GM19240 (cell line): ENCODE measurements around the gene PKN1.
A peak's percentile ranks its signal among the peaks of the same experiment; 100 is the strongest.
"Not testable (repeated sequence)": the region's sequence is repeated elsewhere in the genome, so short reads cannot be mapped to it uniquely, and the experiment has no call there.

Experiments
- DNase-seq: peaks from one replicate; pipeline ENCODE4 v3.0.0; 2011; ENCODE audit warnings: low spot score; ENCODE audit not compliant: insufficient read length

Gene PKN1

DNA sequence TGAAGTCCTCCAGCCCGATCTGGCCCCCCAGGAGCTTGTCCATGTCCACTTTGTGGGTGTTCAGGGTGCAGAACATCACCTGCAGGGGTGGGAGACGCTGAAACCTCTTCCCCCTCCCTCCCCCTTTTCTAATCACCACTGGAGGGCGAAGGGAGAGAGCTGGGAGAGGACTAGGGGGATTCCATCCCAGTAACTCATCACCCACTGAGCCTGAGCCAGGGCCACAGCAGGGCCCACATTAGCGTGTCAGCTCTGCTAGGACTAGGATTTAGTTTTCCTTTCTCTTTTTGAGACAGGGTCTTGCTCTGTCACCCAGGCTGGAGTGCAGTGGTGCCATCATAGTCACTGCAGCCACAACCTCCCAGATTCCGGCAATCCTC lies 47.6 kb downstream of the PKN1 start:
- DNase-seq: no peak

DNA sequence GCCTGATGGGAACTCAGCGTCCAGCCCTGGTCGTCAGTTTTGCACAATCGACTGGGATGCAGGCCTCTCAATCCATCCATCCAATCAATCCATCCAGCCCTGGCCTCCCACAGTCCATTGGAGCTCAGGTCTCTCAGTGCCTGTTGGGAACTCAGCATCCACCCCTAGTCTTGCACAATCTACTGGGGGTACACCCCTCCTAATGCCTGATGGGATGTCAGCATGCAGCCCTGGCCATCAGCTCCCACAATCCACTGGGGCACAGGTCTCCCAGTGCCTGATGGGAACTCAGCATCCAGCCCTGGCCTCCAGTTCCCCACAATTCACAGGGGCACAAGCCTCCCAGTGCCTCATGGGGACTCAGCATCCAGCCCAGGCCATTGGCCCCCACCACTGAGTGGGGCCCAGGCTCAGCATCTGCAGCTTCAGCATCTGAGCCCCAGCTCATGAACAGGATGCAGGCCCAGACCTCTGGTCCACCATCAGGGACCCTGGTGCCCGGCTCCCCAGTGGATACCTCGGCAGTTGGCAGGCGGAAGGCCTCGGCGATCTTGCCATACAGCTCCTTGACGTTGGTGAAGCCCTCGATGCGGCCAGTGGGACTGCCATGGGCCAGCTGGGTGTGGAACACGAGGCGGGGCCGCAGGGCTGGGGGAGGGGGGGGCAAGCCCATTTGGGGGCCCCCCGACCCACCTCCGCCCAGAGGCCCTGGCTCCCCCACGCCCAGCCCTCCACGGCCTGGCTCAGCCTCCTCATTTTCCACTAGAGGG lies 49.3 kb downstream of the PKN1 start:
- no peak for DNase-seq

DNA sequence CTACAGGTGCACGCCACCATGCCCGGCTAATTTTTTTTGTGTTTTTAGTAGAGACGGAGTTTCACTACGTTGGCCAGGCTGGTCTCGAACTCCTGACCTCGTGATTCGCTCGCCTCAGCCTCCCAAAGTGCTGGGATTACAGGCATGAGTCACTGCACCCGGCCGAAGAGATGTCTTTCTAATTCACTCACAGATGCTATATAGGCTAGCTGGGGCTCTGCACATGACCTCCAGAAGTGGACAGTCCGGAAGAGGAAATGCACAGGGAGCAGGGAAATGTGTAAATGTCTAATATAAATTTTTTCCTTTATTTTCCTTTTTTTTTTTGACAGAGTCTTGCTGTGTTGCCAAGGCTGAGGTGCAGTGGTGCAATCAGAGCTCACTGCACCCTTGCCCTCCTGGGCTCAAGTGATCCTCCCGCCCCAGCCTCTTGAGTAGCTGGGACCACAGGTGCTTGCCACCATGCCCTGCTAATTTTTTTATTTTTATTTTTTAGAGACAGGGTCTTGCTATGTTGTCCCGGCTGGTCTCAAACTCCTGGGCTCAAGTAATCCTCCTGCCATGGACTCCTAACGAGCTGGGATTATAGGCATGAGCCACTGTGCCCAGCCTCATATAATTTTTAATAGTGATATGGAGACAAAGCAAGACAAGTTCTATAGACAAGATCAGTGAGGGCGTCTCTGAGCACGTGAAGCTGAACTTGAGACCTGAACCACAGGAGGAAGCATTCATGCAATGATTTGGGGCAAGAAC lies 54.4 kb downstream of the PKN1 start:
- no peak for DNase-seq

DNA sequence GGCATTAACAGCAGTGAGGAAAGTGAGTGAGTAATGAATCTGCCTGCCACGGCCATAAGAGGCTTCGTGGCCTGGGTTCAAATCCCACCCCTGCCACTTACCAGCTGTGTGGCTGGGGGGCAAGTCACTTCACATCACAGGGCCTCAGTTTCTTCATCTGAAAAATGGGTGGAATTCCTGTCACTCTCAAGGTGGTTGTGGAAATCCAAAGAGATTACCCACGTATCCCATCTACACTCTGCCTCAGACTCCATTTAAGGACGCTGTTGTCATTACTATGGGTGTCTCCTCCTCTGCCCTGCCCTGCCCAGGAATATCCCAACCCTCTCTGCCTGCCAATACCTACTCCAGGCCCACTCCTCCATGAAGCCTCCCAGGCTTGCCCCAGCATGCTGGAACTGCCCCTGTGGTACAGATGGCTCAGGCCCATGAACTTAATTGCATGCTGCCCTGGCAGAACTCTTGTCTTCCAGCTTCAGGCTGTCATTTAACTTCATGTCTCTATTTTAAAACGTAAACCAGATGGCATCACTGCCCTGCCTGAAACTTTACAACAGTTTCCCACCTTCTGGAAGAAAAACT lies 59.7 kb downstream of the PKN1 start:
- DNase-seq: no peak

DNA sequence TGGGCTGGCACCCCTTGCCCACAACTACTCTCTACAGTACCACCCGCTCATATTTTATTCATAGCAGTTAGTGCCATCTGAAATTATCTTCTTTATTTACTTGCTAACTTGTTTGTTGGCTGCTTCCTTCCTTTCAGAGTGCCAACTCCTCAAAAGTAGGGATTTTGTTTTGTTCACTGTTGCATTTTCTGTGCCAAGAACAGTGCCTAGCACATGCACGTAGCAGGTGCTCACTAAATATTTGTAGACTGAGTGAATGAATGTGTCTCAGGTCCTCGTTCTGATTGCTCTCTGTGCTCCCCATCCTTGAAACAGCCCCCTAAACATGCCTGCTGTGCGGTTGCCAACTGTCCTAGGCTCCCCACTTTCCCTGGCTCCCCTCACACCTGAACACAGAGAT lies 61.3 kb downstream of the PKN1 start:
- DNase-seq: no peak

DNA sequence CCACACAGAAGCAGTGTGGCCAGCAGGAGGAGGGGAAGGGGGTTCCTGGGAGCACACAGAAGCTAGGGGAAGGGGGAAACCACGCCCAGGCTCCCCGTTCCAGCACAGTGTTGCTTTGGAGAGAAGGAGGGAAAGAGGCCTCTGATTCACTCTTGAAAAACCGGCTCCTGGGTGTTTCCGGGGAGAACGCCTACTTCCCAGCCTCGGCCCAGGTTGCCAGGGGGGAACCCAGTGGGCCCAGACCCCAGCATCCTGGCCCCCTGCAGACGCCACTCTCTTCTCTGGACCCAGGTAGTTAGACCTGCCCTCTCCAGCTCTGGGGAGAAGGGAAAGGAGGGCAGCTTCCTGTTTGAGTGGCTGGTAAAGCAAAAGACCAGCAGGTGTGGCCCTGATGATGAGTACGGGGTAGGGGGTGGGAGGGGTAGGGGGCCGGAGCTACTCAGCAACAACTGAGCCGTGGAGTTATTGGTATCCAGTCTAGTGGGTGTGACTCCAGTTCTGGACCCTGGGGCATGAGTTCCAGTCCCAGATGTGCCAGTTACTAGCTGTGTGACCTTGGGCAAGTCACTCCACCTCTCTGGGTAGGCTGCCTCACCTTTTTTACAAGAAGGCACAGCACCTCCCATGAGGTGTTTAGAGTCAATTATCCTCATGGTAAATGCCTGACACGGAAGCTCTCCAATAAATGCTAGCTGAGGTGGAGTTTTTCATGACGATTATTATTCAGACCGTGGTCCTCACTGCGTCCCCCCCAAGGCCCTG lies 62.0 kb downstream of the PKN1 start:
- DNase-seq: no peak

DNA sequence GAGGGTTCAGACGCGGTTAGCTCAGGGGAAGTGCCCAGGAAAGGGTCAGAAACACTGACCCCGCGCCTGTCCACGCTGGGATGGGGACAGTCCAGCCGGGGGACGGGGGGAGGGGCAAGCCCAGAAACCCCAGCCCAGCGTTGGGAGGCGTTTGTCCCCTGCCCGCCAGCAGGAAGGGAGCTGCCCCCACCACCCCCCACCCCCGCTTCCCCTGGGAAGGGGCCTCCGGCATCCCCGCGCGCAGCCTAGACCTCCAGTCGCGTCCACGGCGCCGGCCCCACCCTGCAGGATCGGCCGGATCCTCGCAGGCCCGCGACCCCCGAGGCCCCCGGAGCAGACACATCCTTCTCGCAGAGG lies 62.5 kb downstream of the PKN1 start:
- no peak for DNase-seq

DNA sequence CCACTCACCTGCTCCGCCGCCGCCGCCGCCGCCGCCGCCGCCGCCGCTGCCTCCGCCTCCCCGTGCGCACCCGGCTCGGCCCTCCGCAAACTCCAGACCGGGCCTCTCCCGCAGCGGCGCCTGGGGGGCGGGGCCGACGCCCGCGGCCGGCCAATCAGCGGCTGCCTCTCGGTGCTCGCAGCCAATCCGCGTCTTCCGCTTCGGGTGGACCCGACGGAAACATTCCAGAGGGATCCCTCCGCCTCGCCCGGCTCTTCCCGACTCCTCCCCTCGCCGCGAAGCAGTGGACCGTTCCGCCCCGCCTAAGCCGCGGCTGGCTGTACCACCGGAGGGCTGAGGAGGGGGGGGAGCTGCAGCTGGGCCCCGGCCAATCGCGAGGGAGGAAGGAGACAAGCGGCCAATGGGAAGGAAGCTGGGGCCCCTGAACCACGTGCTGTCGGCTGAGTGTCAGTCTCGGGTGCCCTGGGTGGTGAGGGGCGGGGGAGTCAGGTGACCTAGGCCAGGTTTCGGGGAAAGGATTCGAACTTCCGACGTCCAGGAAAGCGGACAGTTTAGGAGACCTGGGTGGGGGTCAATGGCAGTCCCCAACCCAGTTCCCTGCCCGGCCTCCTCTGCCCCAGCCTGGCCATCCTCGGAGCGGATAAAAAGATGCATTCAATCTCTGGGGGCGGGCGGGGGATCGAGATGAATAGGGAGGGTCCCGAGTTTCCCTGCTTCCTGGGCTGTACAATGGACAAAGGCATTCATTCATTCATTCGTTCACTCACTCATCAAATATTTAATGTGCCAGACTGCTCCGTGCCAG lies 63.1 kb downstream of the PKN1 start, which contains the start of gene GIPC1:
GIPC1 (minus strand) TSS at position 99 of the 805 bp plus-strand sequence. CDS start 13,151 bp downstream, outside the sequence.
- DNase-seq: peak; percentile 95

DNA sequence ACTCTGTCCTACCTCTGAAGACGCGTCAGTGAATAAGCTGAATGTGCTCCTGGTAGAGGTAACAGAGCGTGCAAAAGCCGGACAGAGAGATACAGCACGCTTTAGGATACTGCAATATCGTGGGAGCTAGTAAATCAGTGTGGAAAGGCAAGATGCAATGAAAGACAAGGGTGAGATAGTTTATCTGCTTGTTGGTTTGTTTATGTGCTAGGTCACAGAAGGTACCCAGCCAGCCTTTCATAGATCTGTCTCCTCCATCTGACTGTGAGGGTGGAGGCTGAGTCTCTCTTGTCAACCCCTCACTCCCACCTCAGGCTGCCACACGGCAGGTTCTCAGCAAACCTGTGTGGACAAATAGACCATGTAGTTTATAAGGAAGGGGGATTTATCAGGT lies 63.7 kb downstream of the PKN1 start:
- DNase-seq: no peak

DNA sequence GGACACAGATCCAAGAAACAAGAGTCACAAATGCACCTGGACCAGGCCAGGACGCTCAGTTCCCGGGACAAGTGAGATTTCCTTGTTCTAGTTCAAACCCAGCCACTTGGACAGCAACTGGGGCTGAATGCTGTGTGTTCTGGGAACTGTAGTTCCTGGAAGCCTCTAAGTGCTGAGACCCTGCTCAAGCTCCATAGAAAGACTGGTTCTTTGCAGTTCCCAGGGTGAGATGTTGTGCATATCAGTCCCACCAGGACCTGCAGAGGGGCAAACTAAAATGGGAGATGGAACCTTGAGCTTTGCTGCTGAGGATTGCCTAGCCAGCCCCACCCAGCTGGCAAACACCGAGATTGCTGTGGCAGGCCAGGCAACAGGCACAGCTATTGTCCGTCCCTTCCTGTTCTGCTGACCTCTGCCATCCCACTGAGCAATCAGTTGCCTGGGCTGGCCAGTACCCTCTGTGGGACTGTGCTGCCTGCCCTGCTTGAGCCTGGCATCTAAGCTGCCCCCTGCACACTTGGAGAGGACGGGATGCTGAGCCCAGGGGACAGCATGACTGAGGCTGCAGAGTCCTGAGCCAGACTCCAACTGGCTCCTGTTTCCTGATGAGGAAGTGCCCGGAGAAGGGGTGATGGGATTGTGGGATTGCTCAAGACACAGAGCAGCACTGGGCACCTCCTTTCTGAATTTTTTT lies 64.3 kb downstream of the PKN1 start:
- no peak for DNase-seq

DNA sequence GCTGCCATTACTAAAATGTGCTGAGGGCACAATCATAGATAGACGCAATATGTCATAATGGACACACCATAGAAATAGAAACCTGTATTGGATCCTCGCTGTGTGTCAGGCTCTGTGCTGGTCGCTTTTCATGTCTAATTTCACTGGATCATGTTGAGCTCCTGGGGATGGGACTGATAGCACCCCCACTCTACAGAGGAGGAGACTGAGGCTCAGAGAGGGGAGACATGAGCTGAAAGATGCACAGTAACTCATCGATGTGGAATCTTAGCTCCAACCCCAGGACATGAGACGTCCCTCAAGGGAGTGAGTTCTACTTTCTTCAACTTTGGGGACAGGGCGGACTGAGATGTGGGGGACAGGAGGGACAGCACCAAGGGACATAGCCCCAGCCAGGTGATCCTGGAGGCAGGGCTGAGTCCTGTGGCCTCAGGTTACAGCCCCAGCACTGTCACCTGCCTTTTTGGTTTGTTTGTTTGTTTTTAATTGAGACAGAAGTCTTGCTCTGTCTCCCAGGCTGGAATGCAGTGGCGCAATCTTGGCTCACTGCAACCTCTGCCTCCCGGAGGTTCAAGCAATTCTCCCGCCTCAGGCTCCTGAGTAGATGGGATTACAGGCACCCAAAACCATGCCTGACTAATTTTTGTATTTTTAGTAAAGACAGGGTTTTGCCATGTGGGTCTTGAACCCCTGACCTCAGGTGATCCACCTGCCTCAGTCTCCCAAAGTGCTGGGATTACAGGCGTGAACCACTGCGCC lies 69.4 kb downstream of the PKN1 start:
- no peak for DNase-seq

DNA sequence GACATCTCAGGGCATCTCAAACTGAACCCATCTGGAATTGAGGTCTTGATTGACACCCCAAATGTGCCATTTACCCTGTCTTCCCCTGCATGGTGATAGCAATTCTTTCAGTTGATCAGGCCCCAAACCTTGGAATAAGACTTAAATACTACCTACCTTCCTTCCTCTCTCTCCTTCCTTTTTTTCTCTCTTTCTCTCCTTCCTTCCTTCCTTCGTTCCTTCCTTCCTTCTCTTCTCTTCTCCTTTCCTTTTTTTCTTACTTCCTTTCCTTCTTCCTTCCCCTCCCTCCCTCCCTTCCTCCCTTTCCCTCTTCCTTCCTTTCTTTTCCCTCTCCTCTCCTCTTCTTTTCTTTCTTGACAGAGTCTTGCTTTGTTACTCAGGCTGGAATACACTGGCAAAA lies 70.2 kb downstream of the PKN1 start:
- DNase-seq: no peak

DNA sequence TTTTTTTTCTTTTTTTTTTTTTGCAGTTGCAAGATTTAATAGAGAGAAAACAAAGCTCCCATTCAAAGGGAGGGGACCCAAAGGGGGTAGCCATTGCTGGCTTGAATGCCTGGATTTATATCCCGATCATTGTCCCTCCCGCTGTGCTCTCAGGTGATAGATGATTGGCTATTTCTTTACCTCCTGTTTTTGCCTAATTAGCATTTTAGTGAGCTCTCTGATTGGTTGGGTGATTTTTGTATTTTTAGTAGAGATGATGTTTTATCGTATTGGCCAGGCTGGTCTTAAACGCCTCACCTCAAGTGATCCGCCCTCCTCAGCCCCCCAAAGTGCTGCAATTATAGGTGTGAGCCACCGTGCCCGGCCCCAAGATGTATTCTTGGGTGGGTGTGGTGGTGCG lies 71.5 kb downstream of the PKN1 start:
- not testable (repeated sequence) for DNase-seq

DNA sequence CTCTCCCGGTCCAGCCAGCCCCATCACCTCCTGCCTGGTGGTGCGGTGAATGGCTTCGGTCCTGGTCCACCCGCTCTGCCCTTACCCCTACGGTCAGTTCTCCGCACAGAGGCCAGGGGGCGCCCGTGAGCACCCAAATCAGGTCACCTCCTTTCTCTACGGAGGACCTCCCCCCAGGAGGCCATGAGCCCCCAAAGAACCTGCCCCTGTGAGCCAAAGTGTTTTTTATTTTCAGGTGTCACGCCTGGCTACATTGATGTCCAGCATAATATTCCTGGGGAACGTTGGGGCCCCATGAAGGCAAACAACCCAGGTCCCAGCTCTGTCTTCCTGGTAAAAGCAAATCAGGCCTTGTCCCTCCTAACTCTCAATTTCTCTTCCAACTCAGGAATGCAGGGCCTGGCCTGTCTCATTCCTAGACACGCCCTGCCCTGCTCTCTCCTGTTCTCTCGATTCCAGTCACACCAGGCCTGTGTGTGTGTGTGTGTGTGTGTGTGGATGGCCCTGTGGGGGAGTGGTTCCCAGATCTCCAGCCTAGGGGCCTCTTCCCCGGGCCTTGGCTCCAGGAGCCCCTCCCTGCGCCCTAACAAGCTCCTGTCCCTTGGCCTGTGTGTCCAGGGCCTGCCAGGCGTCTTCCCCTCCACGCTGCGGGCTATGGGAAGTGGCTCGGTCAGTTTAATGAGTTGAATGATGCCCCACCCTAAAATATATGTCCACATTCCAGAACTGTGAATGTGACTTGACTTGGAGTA lies 72.6 kb downstream of the PKN1 start:
- DNase-seq: peak; percentile 41

DNA sequence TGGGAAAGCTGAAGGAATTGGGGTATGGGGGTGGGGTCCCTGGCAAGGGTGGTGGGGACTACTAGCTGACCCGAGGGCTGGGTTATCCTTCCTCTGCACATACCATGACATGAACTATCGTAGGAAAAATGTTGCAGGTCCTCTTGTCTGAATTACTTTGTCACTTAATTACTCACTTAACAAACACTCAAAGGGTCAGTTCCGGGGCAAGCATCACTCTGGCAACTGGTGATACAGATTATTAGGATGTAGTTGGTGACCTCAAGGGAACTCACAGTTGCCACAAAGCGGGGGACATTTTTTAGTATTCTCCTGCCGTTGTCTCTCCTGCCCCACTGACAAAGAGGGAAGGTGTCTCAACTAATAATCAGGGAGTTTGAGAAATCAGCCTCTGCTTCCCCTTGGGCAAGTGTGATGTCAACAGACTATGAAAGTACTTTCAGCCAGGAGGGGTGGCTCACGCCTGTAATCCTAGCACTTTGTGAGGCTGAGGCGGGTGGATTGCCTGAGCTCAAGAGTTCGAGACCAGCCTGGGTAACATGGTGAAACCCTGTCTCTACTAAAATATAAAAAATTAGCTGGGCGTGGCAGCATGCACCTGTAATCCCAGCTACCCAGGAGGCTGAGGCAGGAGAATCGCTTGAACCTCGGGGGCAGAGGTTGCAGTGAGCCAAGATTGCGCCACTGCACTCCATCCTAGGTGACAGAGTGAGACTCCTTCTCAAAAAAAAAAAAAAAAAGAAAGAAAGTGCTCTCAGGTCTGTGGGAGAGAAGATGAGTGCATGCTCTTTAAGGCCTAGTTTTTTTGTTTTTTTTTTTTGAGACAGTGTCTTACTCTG lies 74.8 kb downstream of the PKN1 start:
- no peak for DNase-seq

DNA sequence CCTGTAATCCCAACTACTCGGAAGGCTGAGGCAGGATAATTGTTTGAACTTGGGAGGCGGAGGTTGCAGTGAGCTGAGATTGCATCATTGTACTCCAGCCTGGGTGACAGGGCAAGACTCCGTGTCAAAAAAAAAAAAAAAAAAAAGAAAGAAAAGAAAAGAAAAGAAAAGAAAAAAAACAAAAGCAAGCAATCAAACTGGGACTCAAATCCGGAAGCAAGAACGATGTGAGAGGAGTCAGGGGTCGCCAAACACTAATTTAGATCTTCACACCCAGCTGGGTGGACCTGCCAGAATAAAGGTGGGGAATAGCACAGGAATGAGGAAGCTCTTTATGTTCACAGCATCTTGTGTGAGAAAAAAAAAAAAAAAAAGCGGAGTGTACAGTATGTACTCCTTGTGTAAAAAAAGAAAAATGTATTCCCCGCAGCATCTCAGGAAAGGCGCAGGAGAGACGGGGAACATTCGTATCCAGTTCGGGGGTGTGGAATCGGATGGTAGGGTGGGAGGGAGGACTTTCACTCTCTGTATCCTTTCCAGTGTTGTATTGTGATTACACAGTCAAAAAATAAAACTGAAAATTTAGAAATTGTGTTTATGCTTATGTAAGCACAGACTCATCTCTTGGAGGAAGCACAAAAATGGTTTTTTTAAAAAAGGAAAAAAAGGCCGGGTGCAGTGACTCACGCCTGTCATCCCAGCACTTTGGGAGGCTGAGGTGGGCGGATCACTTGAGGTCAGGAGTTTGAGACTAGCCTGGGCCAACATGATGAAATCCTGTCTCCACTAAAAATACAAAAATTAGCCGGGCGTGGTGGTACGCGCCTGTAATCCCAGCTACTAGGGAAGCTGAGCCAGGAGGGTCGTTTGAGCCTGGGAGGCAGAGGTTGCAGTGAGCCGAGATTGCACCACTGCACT lies 77.5 kb downstream of the PKN1 start:
- DNase-seq: no peak

DNA sequence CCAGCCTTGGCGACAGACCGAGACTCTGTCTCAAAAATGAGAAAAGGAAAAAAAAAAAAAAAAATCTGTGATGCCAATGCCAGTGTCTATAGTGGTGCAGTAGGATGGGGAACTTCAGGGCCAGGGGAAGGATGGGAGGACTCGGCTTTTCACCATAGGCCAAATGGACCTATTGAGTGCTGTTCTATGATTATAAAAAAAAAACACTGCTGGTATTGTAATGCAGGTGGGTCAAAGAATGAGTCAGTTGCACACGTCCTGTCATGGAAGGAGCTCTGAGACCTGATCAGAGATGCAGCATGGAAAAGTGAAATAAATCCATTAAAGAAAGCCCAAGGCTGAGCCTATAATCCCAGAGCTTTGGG lies 78.1 kb downstream of the PKN1 start:
- no peak for DNase-seq
